ENCODE data around the gene MAN1C1. TPM values are rescaled to one million over a fixed set of nuclear protein-coding genes. Genes with fewer than 3 reads are reported as not detected.

The MAN1C1 gene
- total and polyA plus RNA-seq, 9 of the 15 experiments (the other 6 are each of a cell fraction or from before 2014, with no cell fraction given) = 0.04 to 0.44 (median 0.10) TPM; not detected in 3

GRCh38 chr1:25613091-25613490, 3.5 kb upstream of the MAN1C1 start (continued):
- no peak for TF ChIP-seq AFF1 (IDR thresholded peaks at IDR 0.05; ENCODE audit: low read depth in 1 of 2, partially characterized antibody in 2 of 2)
- no peak for TF ChIP-seq CBX8 (IDR thresholded peaks at IDR 0.05; ENCODE audit: borderline replicate concordance, extremely low read depth, low read depth, low read length, poor library complexity, severe bottlenecking)

GRCh38 chr1:25614501-25615171, 2.0 kb upstream of the MAN1C1 start:
- FAIRE-seq (no peak), DNase-seq (ENCODE audit: extremely low read depth in 1 of 4, low spot score in 3 of 4) (peak in 1 of 4 experiments; percentile 4), ATAC-seq (no peak)
- POLR2A ChIA-PET = interaction anchor here (0.5 to 0.7 kb wide), 3 partner anchors 168 to 631 kb away, joined by 3 to 4 read pairs (median 3); partner anchors contain the start of gene MTFR1L
- H3K9me3 ChIP-seq (replicated peaks; ENCODE audit: control insufficient read depth, insufficient read depth, low read depth, low read length) = no peaks in the 10 kb centered on the region
- WGBS (ENCODE audit: insufficient coverage, low coverage, missing lambda C conversion rate) = 0% methylated on average over 4 of the region's 4 CpGs
- H2AFZ ChIP-seq (ENCODE audit: low read depth, low read length) = no peak overlapping the region
- H4K20me1 ChIP-seq (replicated peaks; ENCODE audit: control insufficient read depth, insufficient read depth, low read length) = peaks cover 16% of the 10 kb centered on the region
- intact Hi-C loops (cut with micrococcal nuclease) (no loop called here), in situ Hi-C loops (cut with MboI) (loop anchor here (5.0 to 10.0 kb wide), 2 partner anchors 183 to 390 kb away; no protein-coding TSS in a partner anchor)
- H3K4me3 ChIP-seq = no peak overlapping the region
- BruUV-seq (replicated peaks) = no TSS peak
- CTCF ChIA-PET (ENCODE audit: low intra/inter-chr PET ratio) = no interaction called here
- peaks cover 0 to 26% of the 10 kb centered on the region in 2 experiments; a peak in 2 of 5 replicates for H3K4me1 ChIP-seq (replicated peaks in 1 of 2; ENCODE audit: control insufficient read depth in 2 of 2, insufficient read depth in 2 of 2, low read length in 2 of 2)
- peaks cover 37 to 70% of the 10 kb centered on the region in 2 experiments for H3K27me3 ChIP-seq (ENCODE audit: control insufficient read depth in 2 of 2, insufficient read depth in 2 of 2, low read length in 2 of 2)
- H3K9me1 ChIP-seq (ENCODE audit: control insufficient read depth, insufficient read depth, low read length) = peaks cover 5% of the 10 kb centered on the region
- no peak overlapping the region for H3K9ac ChIP-seq (ENCODE audit: insufficient read depth in 1 of 2, low read depth in 2 of 2, low read length in 2 of 2)
- no peaks in the 10 kb centered on the region for H3K79me2 ChIP-seq (ENCODE audit: control insufficient read depth, insufficient read depth, low read length)
- H3K4me2 ChIP-seq (ENCODE audit: insufficient read depth, low read length) = no peak overlapping the region
- no peak overlapping the region for H3K27ac ChIP-seq (ENCODE audit: extremely low read depth, low read depth, low read length)
- H3K36me3 ChIP-seq (ENCODE audit: control insufficient read depth, insufficient read depth, low read length) = no peaks in the 10 kb centered on the region
- no peak for TF ChIP-seq KHSRP (IDR thresholded peaks at IDR 0.05)
- TF ChIP-seq ZEB2 (IDR thresholded peaks at IDR 0.05) = no peak
- no peak for TF ChIP-seq CREB3L1 (IDR thresholded peaks at IDR 0.05; ENCODE audit: borderline replicate concordance, low read depth)
- TF ChIP-seq ZBTB12 (CRISPR knock-in tag; IDR thresholded peaks at IDR 0.05) = no peak
- no peak for TF ChIP-seq STAG1 (CRISPR knock-in tag; IDR thresholded peaks at IDR 0.05; ENCODE audit: borderline replicate concordance)
- TF ChIP-seq GTF2B (IDR thresholded peaks at IDR 0.05; ENCODE audit: extremely low read depth, insufficient read length) = no peak
- TF ChIP-seq SMC3 (conservative IDR thresholded peaks at IDR 0.05; ENCODE audit: insufficient read depth, low read depth, low read length) = no peak
- TF ChIP-seq ZNF133 (CRISPR knock-in tag; IDR thresholded peaks at IDR 0.05) = no peak
